CD14-positive monocyte (primary cell): ENCODE data around the gene DESI2. TPM values are rescaled to one million over a fixed set of nuclear protein-coding genes. Genes with fewer than 3 reads are reported as not detected.
"Not testable (repeated sequence)": the region's sequence is repeated elsewhere in the genome, so short reads cannot be mapped to it uniquely, and the experiment has no call there.

Experiments
- DNase-seq, 3 donors: peaks; one replicate each; pipeline ENCODE4 v3.0.0-alpha.2; 2011 to 2022
- H2AFZ ChIP-seq: 2 replicates; pipeline ENCODE4 v1.6.0; 2012; ENCODE audit warnings: mild to moderate bottlenecking, low read depth, low read length, inconsistent platforms; ENCODE audit not compliant: insufficient read depth, poor library complexity, severe bottlenecking
- H3K27ac ChIP-seq, 2 donors: 1 replicate in 1 of 2; 2 replicates in 1 of 2; pipeline ENCODE4 v1.5.1; 2012 to 2013; ENCODE audit warnings: low read length in 2 of 2, control low read depth in 1 of 2, inconsistent platforms in 1 of 2, low read depth in 1 of 2, mild to moderate bottlenecking in 1 of 2
- H3K27me3 ChIP-seq, 2 donors: one replicate each; pipeline versions ENCODE4 v1.6.0 to v1.6.1; 2011 to 2013; ENCODE audit warnings: low read length in 2 of 2; ENCODE audit not compliant: control insufficient read depth in 2 of 2, insufficient read depth in 2 of 2
- H3K36me3 ChIP-seq, 2 donors: replicated peaks in 1 of 2; 1 replicate in 1 of 2; 2 replicates in 1 of 2; pipeline versions ENCODE4 v1.5.1 to v1.6.1; 2012 to 2013; ENCODE audit warnings: low read length in 2 of 2, control low read depth in 1 of 2, inconsistent platforms in 1 of 2, mild to moderate bottlenecking in 1 of 2; ENCODE audit not compliant: insufficient read depth in 2 of 2, control insufficient read depth in 1 of 2
- H3K4me1 ChIP-seq, 2 donors: 1 replicate in 1 of 2; 2 replicates in 1 of 2; pipeline versions ENCODE4 v1.5.1 to v1.6.1; 2012 to 2013; ENCODE audit warnings: low read length in 2 of 2, control low read depth in 1 of 2, inconsistent platforms in 1 of 2, mild to moderate bottlenecking in 1 of 2, moderate library complexity in 1 of 2; ENCODE audit not compliant: insufficient read depth in 2 of 2, control insufficient read depth in 1 of 2
- H3K4me2 ChIP-seq: replicated peaks from 2 replicates; pipeline ENCODE3; 2012; ENCODE audit warnings: low read length, moderate library complexity, mild to moderate bottlenecking; ENCODE audit not compliant: poor library complexity, severe bottlenecking; ENCODE audit errors: extremely low read depth
- H3K4me3 ChIP-seq, 3 experiments: fragments of 200-600 bp in 1 of 3; sonication (generic) in 1 of 3; replicated peaks in 1 of 3; 1 replicate in 2 of 3; 2 replicates in 1 of 3; pipeline ENCODE4 v1.5.1; 2011 to 2013; ENCODE audit warnings: low read length in 3 of 3, mild to moderate bottlenecking in 3 of 3, control low read depth in 2 of 3, low read depth in 2 of 3, inconsistent platforms in 1 of 3, moderate library complexity in 1 of 3
- H3K79me2 ChIP-seq: 2 replicates; pipeline ENCODE4 v1.6.0; 2012; ENCODE audit warnings: mild to moderate bottlenecking, control low read depth, inconsistent platforms, low read length, moderate library complexity; ENCODE audit not compliant: insufficient read depth
- H3K9ac ChIP-seq: 2 replicates; pipeline ENCODE4 v1.6.0; 2017; ENCODE audit warnings: low read length, mild to moderate bottlenecking; ENCODE audit not compliant: insufficient read depth, poor library complexity, severe bottlenecking
- H3K9me3 ChIP-seq, 2 donors: replicated peaks in 1 of 2; 1 replicate in 1 of 2; 2 replicates in 1 of 2; pipeline versions ENCODE4 v1.5.1 to v1.6.1; 2012 to 2013; ENCODE audit warnings: low read length in 2 of 2, control low read depth in 1 of 2; ENCODE audit not compliant: control insufficient read depth in 1 of 2, insufficient read depth in 1 of 2
- H4K20me1 ChIP-seq: 2 replicates; pipeline ENCODE4 v1.6.0; 2012; ENCODE audit warnings: mild to moderate bottlenecking, low read length, control low read depth, moderate library complexity; ENCODE audit not compliant: insufficient read depth
- H3K27ac Mint-ChIP-seq, 7 donors: one replicate each; pipeline ENCODE4 v1.8.0; 2020; ENCODE audit warnings: mild to moderate bottlenecking in 7 of 7, mixed read lengths in 7 of 7, moderate library complexity in 6 of 7, inconsistent platforms in 2 of 7
- H3K27me3 Mint-ChIP-seq, 3 donors: one replicate each; pipeline ENCODE4 v1.8.0; 2021 to 2022; ENCODE audit warnings: low read depth in 3 of 3, mild to moderate bottlenecking in 3 of 3, mixed read lengths in 3 of 3, moderate library complexity in 3 of 3, inconsistent platforms in 1 of 3
- H3K36me3 Mint-ChIP-seq, 2 donors: one replicate each; pipeline ENCODE4 v1.8.0; 2020; ENCODE audit warnings: mixed read lengths in 2 of 2, inconsistent platforms in 1 of 2, mild to moderate bottlenecking in 1 of 2
- H3K4me1 Mint-ChIP-seq: one replicate; pipeline ENCODE4 v1.8.0; 2020; ENCODE audit warnings: mild to moderate bottlenecking, mixed read lengths
- H3K4me3 Mint-ChIP-seq, 2 donors: one replicate each; pipeline ENCODE4 v1.8.0; 2020; ENCODE audit warnings: mild to moderate bottlenecking in 2 of 2, mixed read lengths in 2 of 2, moderate library complexity in 1 of 2
- H3K9me3 Mint-ChIP-seq, 7 donors: one replicate each; pipeline ENCODE4 v1.8.0; 2020 to 2022; ENCODE audit warnings: mixed read lengths in 7 of 7, mild to moderate bottlenecking in 6 of 7, moderate library complexity in 6 of 7, inconsistent platforms in 2 of 7
- WGBS: methylation state at CpG from one replicate; pipeline ENCODE4 v1.1.5; 2013; ENCODE audit warnings: missing lambda C conversion rate; ENCODE audit not compliant: insufficient coverage; 5-methylcytosine and 5-hydroxymethylcytosine counted together
- intact Hi-C, 2 donors: fragments of 100-400 bp; cut with micrococcal nuclease; formaldehyde crosslinking; loops; one replicate each; pipeline versions ENCODE4 v1.15.0 to v1.15.1; 2023
- polyA plus RNA-seq, 3 donors: library from polyadenylated mRNA; depleted of rRNA in 1 of 3; unstranded in 2 of 3; stranded (reverse) in 1 of 3; fragments of 300-500 nt in 2 of 3; fragments of >200 nt in 1 of 3; fragmentation: Illumina TruSeq in 2 of 3; gene quantifications; 1 replicate in 2 of 3; 2 replicates in 1 of 3; pipeline ENCODE4 v1.2.3, GENCODE V29; 2012 to 2021
- TF ChIP-seq, protein P1 (sequence below): fragments of 200-600 bp; IDR thresholded peaks from one replicate; pipeline ENCODE4 v1.8.0; 2022; ENCODE audit warnings: antibody characterized with exemption, mild to moderate bottlenecking

The DESI2 gene
- polyA plus RNA-seq, 3 donors, result 10.5 to 12.0 (median 11.2) TPM

DNA sequence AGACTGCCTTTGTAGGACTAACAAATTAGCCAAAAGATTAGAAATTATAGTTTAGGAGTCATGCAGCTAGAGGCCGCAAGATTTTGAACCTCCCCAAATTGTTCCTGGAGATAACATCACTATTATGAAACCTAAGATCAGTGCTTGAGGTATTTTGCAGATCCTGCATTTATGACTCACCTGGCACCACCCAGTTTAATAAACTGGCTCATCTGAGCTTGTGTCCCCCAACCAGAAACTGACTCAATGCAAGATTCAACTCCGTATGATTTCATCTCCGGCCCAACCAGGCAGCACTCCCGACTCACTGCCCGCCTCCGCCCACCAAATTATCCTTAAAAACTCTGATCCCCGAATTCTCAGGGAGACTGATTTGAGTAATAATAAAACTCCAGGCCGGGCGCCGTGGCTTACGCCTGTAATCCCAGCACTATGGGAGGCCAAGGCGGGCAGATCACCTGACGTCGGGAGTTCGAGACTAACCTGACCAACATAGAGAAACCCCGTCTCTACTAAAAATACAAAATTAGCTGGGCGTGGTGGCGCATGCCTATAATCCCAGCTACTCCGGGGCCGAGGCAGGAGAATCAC is 87.2 kb downstream of the DESI2 start:
- H3K4me3 ChIP-seq, H3K27me3 ChIP-seq, H3K9ac ChIP-seq, H3K27ac Mint-ChIP-seq, H3K36me3 ChIP-seq, H3K27ac ChIP-seq, H3K4me3 Mint-ChIP-seq, H3K4me1 Mint-ChIP-seq, H2AFZ ChIP-seq, DNase-seq, intact Hi-C loops, H4K20me1 ChIP-seq, H3K9me3 ChIP-seq, H3K4me1 ChIP-seq, H3K27me3 Mint-ChIP-seq, H3K4me2 ChIP-seq, H3K36me3 Mint-ChIP-seq, H3K79me2 ChIP-seq: not testable (repeated sequence)
- peaks cover 3 to 15% (median 7%) of the 10 kb centered on the region in 7 donors for H3K9me3 Mint-ChIP-seq
- WGBS, result 98% methylated on average over 18 of the region's 20 CpGs

DNA sequence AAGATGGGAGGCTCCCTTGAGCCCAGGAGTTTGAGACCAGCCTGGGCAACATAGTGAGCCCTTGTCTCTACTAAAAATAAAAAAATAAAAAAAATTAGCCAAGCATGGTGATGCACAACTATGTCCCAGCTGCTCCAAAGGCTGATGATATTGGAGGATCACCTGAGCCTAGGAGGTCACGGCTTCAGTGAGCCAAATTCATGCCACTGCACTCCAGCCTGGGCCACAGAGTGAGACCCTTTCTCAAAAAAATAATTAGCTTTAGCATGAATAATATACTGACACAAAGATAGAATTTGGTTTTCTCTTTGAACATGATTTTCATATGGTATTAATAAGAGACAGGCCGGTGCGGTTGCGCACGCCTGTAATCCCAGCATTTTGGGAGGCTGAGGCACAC is 88.8 kb downstream of the DESI2 start:
- Histone ChIP-seq H3K36me3 (no peaks in the 10 kb centered on the region), H3K4me3 (no peak overlapping the region), H3K9ac (no peak overlapping the region), H3K4me2 (no peak overlapping the region), H3K27me3 (no peaks in the 10 kb centered on the region), H3K27ac (no peak overlapping the region), H3K79me2 (no peaks in the 10 kb centered on the region), H4K20me1 (no peaks in the 10 kb centered on the region), H3K9me3 (no peaks in the 10 kb centered on the region), H3K4me1 (no peaks in the 10 kb centered on the region), H2AFZ (no peak overlapping the region)
- TF ChIP-seq, protein P1, sequence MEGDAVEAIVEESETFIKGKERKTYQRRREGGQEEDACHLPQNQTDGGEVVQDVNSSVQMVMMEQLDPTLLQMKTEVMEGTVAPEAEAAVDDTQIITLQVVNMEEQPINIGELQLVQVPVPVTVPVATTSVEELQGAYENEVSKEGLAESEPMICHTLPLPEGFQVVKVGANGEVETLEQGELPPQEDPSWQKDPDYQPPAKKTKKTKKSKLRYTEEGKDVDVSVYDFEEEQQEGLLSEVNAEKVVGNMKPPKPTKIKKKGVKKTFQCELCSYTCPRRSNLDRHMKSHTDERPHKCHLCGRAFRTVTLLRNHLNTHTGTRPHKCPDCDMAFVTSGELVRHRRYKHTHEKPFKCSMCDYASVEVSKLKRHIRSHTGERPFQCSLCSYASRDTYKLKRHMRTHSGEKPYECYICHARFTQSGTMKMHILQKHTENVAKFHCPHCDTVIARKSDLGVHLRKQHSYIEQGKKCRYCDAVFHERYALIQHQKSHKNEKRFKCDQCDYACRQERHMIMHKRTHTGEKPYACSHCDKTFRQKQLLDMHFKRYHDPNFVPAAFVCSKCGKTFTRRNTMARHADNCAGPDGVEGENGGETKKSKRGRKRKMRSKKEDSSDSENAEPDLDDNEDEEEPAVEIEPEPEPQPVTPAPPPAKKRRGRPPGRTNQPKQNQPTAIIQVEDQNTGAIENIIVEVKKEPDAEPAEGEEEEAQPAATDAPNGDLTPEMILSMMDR, result no peak
- no CpG with 5 or more reads among the region's 5 CpGs for WGBS
- peaks cover 0 to 1% (median 0%) of the 10 kb centered on the region in 3 donors for H3K27me3 Mint-ChIP-seq
- no peaks in the 10 kb centered on the region for H3K36me3 Mint-ChIP-seq
- intact Hi-C loops, result no loop called here
- peaks cover 0 to 5% (median 2%) of the 10 kb centered on the region in 7 donors for H3K9me3 Mint-ChIP-seq
- no peak overlapping the region for H3K4me3 Mint-ChIP-seq
- no peaks in the 10 kb centered on the region for H3K4me1 Mint-ChIP-seq
- DNase-seq, result no peak
- no peak overlapping the region for H3K27ac Mint-ChIP-seq
